Fibroblast of lung (primary cell): ENCODE results near the gene DLGAP4.

Experiments used
- CTCF ChIP-seq, 2 donors: IDR thresholded peaks in 1 of 2; conservative IDR thresholded peaks in 1 of 2; 1 replicate in 1 of 2; 2 replicates in 1 of 2; pipeline ENCODE4 v1.5.1; 2011 to 2012; ENCODE audit warnings: low read length in 2 of 2, control low read depth in 1 of 2, inconsistent platforms in 1 of 2, low read depth in 1 of 2, mild to moderate bottlenecking in 1 of 2
- EZH2 ChIP-seq: IDR thresholded peaks from 2 replicates; pipeline ENCODE4 v1.5.1; 2012; ENCODE audit warnings: low read length, control low read depth, mild to moderate bottlenecking; ENCODE audit errors: missing control alignments

DNA sequence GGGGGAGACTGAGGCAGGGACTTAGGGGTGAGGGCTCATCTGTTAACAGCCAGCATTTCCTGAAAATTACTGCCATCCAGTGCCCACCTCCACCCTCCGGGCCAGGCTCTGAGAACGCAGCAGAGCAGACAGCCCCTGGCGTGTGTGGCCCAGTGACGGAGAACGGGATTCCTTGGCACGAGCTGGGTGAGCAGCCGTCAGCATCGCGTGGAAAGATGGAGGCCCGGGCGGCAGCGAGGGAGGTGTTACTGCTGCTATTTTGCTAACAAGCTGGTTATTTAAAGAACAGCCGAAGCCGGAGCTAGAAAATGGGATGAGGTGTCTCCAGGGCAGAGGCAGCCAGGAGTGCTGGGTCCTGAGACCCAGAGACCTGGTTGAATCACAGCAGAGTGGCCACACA, 62.7 kb downstream of the DLGAP4 start:
- TF ChIP-seq CTCF (conservative IDR thresholded peaks at IDR 0.05 in 1 of 2, IDR thresholded peaks at IDR 0.05 in 1 of 2; ENCODE audit: low read depth in 1 of 2, low read length in 2 of 2) (no peak), EZH2 (no peak)
